Stimulated activated CD4-positive, alpha-beta T cell treated with anti-CD3 and anti-CD28 coated beads, Interleukin-12 subunit alpha, Interleukin-12 subunit beta, amount 100 ng/mL, for 24 hours (primary cell): ENCODE results near the gene MAPK8IP1.
"Not testable (repeated sequence)": the region's sequence is repeated elsewhere in the genome, so short reads cannot be mapped to it uniquely, and the experiment has no call there.

Experiments used
- DNase-seq, 2 experiments: peaks; one replicate each; pipeline ENCODE4 v3.0.0-alpha.2; 2020; ENCODE audit warnings: low read depth in 2 of 2

The MAPK8IP1 gene

DNA sequence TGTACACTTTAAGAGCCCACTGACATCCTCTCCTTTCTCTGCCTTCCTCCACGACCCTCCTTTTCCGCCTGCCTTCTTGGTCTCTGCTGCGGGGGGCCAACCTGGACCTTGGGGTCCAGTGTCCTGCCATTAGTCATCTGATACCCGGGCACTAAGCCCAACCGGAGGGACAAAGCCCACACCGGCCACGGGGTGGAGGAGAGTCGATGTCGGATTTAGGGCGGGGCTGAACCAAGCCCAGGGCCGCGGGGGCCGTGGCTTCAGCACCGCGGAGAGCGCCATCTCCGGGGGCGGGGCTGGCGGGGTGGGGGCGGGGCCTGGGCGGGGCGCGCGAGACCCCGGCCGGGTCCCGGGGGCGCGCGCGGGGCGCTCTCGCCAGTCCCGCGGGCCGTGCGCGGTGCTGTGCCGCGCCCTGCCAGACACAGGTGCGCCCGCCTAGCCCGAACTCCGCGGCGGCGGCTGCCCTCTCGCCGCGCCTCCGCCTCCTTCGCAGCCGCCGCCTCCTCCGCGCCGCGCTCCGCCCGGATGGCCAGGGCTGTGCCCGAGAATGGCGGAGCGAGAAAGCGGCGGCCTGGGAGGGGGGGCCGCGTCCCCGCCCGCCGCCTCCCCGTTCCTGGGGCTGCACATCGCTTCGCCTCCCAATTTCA lies at the start of gene MAPK8IP1:
TSS of gene MAPK8IP1 (plus strand) at position 378 of the 647 bp plus-strand sequence. CDS start at position 548, 170 bp downstream.
- peak; percentile 11 to 24 for DNase-seq

DNA sequence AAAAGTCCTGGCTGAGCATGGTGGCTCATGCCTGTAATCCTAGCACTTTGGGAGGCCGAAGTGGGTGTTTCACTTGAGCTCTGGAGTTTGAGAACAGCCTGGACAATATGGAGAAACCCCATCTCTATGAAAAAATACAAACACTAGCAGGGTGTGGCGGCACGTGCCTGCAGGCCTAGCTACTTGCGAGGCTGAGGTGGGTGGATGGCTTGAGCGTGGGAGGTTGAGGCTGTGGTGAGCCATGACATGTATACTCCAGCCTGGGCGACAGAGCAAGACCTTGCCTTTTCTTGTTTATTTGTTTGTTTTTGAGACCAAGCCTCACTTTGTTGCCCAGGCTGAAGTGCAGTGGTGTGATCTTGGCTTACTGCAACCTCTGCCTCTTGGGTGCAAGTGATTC lies 46.2 kb upstream of the MAPK8IP1 start:
- no peak for DNase-seq

DNA sequence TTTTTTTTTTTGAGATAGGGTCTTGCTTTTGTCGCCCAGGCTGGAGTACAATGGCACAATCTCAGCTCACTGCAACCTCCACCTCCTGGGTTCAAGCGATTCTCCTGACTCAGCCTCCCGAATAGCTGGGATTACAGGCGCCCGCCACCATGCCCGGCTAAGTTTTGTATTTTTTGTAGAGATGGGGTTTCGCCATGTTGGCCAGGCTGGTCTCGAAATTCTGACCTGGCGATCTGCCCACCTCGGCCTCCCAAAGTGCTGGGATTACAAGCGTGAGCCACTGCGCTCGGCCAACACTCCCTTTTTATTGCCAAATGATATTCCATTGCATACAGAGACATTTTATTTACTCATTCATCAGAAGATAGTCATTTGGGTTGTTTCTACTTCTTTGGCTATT lies 45.2 kb upstream of the MAPK8IP1 start:
- not testable (repeated sequence) for DNase-seq

DNA sequence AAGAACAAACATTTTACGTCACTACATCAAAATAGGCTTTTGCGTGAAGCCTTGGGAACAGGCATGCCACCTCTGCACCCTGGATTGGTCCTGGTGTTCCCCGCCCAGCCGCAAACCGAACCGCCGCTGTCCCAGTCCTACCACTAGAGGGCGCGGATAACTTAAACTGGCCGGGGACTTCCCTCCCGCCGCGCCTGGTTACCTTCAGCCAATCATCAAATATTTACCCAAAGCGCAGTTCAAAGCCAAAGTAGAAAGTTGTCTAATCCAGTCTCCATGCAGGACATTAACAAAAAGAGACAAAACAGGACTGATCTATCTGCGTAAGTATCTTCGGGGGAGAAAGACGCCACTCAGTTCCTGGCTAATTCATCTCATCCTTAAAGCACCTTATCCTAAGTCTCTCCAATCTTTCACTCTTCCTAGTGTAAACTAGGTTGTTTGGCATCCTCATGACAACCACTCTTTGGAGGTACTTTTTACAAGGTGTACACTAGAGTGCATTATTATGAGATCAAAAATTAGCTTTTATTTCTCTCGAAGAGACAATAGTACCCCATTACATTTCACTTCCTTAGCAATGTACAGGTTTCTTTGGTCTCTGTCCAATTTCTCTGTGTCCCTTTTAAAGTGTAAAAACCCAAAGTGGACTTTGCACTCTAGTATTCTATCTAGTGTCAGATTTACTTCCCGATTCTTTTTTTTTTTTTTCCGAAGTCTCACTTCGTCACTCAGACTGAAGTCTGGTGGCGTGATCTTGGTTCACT lies 42.1 kb upstream of the MAPK8IP1 start:
- peak; percentile 73 to 78 for DNase-seq

DNA sequence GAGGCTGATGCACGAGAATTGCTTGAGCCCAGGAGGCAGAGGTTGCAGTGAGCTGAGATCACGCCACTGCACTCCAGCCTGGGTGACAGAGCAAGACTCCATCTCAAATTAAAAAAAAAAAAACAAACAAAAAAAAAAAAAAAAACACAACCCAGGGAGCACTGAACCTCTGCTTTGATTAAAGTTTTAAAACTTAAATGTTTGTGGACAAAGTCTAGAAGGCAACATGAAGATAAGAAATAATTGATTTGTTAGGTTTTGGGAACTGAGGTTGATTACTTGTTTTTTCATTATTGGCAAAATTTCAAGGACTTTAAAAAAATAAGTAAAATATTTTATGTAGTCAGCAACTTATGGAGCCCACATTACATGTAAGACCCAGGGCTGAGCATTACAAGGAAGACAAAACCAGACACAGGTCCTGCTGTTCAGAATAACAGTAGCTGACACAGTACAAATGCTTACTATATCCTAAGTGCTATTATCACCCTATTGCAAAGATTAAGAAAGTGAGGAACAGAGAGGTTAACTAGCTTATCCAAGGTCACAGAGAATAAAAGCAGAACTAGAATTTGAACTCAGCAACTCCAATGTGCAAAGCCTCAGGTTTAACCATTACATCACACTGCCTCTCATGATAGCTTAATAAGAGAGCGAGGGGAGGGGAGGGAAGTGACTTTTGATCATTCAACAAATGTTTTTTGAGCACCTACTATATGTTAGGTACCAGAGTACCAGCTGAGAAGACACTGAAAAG lies 40.5 kb upstream of the MAPK8IP1 start:
- no peak for DNase-seq

DNA sequence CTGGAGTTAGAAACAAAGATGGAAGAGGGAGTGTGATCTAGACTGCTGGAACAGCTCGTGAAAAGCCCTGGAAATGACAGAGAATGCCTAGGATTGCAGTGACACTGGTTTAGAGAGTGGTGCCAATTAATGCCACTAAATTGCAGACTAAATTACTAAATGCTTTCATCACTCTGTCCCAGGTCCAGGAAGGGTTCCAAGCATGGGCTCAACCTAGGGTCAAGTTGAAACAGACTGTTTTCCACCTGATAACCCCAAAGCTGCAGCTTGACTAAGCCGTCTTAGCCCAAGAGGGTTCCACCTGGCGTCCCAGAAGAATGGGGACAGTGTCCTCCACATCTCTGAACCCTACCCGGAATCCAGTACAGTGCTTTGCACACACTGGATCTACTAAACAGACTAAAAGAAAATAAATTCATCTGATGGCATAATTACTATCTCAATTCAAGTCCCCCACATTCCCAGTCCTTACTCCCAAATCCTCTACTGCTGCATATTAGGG lies 39.2 kb upstream of the MAPK8IP1 start:
- DNase-seq: no peak

DNA sequence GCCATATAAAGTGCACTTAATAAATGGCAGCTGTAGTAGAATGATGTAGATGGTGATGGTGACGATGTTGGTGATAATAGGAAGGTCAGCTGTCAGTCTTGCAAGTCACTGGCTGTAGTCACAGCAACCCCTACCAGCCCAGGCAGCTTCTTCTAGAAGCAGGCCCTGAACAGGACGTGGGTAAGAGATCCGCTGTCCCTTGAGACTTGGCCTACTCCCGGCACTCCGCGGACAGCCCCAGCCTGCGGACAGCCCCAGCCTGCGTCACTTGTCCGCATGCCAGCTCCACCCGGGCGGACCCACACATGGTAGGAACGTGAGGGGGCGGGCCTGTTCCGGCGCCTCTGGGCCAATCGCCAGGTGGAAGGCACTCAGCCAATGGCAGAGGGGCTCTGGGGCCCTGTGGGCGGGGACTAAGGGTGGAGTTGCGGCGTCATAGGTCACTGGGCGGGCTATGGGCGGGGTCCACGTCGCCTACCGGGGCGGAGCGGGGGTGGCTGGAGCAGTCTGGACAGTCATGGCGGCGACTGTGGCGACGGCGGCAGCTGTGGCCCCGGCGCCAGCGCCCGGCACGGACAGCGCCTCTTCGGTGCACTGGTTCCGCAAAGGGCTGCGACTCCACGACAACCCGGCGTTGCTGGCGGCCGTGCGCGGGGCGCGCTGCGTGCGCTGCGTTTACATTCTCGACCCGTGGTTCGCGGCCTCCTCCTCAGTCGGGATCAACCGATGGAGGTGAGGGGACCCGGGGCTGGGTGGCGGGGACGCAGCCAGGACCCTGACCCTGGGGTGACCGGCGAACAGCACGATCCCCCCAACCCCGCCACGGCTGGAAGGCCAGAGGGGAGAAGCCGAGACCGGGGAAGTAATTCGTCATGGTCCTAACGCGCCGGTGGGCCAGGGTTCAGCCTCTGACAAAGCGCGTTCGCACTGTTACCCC lies 38.2 kb upstream of the MAPK8IP1 start, which contains the start of gene CRY2:
TSS of gene CRY2 (plus strand) at position 502 of the 937 bp plus-strand sequence. CDS start at position 518, 16 bp downstream.
- DNase-seq: peak; percentile 99

DNA sequence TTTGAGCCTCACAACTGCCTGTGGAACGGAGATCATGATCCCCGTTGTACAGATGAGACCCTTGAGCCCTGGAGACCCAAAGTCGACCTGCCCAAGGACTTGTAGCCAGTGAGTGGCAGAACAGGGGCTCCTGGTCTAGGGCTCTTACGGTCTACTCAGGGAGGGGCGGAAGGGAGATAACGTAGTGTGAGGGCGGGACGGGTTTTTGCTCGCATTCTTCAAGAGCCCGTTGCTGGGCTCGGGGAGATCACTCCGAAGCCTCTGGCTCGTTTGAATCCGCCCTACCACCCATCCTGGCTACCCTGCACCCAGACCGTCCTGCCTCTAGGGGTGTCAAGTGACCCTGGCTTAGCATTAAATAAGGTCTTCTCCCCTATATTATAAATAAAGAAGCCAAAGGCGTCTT lies 37.5 kb upstream of the MAPK8IP1 start:
- DNase-seq: peak in 1 of 2 experiments; percentile 20

DNA sequence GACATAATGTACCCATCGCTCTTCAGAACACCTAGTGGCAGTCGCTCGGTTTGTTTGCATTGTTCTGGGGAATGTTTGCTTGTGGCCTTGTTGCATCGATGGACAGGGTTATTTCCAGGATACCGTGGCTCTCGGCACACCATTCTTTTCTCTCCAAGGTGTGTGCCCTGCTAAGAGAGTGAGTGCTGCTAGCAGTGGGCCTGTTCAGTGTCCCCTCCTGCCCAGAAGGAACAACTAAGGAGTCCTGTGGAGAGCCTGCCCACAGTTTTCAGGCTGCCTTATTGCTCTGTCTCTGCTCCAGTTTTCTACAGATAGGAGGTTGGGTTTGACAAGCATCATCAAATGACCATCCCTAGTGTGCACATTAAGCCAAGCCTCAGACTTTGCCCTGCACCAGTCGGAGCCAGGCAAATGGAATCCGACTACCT lies 36.8 kb upstream of the MAPK8IP1 start:
- no peak for DNase-seq

DNA sequence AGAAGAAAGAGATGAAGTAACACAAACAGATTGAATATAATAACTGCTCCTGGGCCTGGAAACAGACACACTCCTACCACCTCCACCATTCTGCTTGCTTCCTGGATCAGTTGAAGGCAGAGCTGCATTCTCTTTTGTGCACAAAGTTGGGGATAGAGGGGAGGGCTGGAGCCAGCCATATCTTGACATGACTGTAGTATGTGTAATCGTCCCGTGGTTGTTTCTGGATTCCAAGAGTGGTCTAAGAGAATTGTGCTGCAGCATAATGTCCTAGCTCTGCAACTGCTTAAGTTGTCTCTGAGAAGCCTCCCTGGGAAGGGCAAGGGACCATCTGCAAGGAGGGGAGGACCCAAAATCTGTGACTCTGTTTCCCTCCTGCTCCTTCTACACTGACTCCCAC lies 35.0 kb upstream of the MAPK8IP1 start:
- DNase-seq: no peak

DNA sequence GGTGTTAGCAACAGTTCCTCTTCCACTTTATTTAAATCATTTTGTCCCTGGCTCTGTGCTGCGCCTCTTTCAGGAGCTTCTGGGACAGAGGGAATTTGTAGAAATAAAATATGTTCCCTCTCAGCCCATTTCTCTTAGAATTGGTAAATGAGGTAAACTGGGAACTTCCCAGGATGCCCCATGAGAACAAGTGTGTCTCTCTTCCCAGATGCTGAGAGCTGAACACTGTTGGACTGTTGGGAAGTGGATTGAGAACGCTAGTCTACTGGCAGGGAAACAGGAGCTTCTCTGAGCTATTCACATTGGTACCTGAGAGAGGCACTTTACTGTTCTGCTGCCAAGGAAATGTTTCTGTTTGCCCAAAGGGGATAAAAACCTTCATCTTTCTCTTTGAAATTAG lies 34.2 kb upstream of the MAPK8IP1 start:
- DNase-seq: no peak

DNA sequence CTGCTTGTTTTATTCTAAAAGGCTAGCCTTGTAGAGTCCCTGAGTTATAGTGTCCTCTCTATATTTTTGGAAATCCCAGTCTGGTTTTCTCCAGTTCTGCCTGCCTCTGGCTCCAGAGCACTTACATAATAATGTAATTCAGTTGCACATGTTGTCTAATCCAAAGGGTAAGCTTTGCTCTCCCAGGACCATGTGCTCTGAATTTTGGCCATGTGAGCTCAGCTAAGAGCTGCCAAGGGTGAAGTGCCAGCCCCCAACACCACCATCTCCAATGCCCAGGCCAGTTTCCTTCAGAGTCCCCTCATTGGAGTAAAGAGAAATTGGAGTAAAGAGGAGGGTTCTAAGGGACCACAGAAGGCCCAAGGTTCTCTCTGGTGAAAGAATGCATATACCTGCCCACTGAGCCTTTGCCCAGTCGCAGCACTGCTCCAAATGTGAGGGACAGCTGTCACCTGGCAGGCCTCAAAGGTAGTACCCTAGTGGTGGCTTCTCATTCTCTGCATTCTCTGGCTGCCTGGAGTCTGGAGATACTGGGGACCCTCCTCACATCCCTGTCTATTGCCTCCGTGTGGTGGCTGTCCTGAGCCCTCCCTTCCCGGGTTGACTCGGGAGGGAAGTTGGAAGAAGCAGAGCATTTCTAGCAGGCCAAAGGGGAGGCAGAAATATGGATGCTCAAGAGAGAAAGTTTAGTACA lies 33.3 kb upstream of the MAPK8IP1 start:
- no peak for DNase-seq

DNA sequence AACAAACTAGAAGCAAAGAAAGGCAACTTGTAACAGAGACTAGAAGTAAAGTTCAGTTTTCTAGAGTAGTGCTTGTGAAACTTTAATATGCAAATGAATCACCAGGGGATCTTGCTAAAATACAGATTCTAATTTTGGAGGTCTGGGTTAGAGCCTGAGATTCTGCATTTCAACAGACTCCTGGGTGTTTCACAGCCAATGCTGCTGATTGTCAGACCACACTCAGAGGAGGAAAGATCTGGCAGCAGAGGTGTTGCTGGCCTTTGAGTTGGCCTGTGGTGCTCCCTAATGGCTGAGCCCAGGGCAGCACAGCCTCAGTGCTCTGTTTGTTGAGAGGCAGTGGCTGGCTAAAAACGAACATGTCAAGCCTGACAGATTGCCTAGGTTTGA lies 32.7 kb upstream of the MAPK8IP1 start:
- no peak for DNase-seq

DNA sequence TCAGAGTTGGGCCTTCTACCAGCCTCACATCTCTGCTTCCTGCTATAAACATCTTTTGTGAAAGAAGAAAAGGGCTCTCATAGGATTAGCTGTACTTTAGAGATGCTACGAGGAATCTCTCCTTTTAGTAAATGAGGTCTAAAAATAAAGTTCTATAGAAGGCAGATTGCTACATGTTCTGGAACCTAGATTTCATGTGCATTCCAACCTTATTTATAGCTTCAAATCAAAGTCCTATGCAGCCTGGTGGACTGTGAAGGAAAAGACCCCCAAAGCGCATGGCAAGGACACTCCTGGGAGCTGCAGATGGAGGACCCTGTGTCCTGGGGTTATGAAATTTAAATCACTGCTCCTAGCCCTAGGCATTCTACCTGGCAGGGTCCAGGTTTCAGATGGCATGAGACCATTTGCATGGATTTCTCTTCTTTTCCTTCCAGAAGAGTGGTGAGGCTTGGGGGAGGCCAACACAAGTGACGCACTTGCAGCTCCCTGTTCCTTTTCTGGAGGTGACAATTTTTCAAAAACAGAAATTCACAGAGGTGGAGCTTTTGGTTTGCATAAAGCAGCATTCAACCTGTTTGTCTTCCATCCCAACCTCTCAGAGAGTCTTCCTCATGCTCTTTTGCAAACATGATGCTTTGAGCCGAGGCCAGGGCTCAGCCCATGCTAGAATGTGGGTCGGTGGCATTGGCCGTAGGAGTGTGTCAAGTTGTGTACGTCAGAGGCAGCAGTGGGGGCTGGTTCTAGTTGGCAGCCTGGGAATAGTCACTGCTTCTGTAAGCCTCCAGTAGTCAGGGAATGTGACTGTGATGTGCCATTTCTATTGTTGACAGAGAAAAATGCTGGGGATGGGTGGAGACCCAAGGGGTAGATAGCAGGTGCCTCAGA lies 31.9 kb upstream of the MAPK8IP1 start:
- no peak for DNase-seq

DNA sequence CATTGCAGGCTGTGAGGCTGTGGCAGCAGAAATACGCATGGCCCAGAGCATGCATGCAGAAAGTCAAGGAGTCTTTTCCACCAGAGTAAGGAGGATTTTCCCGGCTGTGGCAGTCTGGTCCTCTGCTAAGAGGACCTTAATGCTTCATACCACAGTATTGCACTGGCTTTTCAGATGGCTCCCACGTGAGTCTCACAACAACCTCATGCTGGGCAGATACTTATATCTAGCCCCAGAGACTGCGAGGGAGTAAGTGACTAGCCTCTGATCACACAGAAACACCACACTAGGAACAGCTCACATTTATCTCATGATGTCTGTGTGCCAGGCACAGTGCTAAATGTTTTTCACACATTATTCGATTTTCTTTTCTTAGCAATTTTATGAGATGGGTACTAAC lies 30.1 kb upstream of the MAPK8IP1 start:
- DNase-seq: no peak

DNA sequence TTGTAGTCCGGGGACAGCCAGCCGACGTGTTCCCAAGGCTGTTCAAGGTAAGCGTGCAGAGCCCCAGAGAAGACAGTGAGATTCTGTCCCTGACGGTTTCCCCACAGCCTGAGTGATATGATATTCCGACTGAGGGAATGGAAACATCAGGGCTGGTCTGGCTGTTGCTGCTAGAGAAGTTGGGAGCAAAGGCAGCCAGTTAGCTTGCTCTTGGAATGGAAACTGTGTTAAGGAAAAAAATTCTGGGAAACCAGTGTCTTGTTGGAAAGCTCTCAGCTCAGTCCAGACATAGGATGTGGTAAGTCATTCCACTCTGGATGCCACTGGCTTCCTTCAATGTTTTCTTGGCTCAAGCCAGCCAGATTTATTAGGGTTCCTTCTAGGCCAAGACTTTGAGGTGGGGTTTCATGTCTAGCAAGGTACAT lies 29.4 kb upstream of the MAPK8IP1 start:
- no peak for DNase-seq

DNA sequence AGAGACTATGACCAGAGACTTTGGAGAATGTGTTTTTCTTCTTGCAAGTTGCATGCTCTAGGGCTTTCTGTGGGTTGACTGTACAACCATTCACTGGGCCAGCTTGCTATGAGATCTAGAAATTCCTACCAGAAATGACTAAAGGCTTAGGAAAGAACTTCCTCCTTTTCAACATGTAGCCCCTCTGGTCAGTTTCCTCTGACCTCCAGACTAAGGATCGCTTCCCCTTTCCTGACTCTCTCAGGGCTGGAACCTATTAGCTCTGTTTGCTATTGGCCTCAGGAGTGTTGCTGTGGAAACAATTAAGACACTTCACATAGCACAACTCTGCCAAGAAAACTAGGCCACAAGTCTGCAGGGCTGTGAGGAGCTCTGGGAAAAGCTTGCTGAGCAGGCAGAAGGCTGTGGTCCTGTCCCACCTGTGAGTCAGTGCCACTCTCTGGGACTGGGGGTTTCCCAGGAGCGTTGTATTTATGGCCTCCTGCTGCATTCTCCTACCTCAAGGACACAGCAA lies 27.4 kb upstream of the MAPK8IP1 start:
- DNase-seq: no peak

DNA sequence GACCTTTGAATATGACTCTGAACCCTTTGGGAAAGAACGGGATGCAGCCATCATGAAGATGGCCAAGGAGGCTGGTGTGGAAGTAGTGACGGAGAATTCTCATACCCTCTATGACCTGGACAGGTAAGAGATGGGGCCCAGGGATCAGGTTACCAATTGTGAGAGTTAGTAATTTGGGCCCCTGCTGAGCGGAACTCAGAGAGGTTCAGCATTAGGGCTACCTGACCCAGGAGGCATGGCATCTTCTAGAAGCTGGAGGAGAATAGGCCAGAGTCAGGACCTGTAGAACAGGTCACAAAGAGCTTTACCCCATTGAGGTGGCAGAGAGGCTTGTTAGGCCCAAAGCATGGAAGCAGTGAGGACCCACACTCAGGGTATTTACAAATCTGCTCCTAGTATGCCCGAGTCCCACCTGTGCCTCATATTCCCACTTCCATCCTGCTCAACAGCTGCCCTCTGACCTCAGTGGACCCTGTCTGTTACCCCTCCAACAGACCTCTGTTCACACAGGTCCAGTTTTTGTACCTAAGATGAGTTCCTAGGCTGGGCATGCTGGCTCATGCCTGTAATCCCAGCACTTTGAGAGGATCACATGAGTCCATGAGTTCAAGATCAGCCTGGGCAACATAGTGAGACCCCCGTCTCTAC lies 26.6 kb upstream of the MAPK8IP1 start:
- DNase-seq: no peak

DNA sequence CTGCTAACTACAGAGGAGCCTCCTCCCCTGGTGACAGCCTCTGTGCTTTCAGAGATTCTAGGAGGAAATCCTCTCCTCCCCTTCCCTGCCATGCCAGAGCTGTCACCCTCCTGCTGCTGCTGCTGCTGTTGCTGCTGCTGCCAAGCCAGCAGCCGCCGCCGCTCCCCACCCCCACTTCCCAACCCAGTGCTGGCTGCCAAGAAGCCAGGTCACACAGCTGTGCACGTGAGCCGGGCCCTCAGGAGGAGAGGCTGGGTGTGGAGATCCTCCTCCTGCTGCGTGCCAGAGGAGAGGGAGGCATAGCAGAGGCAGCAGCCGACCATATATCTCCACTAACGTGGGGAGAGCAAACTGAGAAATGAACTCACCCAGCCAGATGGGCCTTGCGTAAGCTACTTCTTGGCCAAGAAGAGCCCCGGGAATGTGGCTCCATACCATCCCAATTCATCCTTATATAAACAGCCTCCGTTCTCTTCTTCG lies 25.8 kb upstream of the MAPK8IP1 start:
- DNase-seq: no peak
